H1 (cell line): ENCODE data around the gene PTPRE. TPM values are rescaled to one million over a fixed set of nuclear protein-coding genes. Genes with fewer than 3 reads are reported as not detected.

ENCODE experiments used
- CTCF ChIA-PET: fragments of 300-600 bp; sonication (Branson Sonifier 250); formaldehyde crosslinking; loops from one replicate; lab custom pipeline; 2021; ENCODE audit not compliant: partially characterized antibody; lab: Charles Lee
- POLR2A ChIA-PET: fragments of 300-600 bp; sonication (Branson Sonifier 250); formaldehyde crosslinking; loops from one replicate; lab custom pipeline; 2021; ENCODE audit warnings: inconsistent platforms; ENCODE audit not compliant: partially characterized antibody; lab: Charles Lee
- DNase-seq, 2 experiments: peaks; one replicate each; pipeline versions ENCODE4 v3.0.0 to v3.0.0-alpha.2; 2010 to 2022; ENCODE audit warnings: low spot score in 2 of 2, low read depth in 1 of 2, mixed read lengths in 1 of 2
- FAIRE-seq: peaks from 2 replicates; lab custom pipeline; 2011; peaks lifted over from hg19 to GRCh38; lab: Jason Lieb, UNC
- H2AFZ ChIP-seq: 2 replicates; pipeline ENCODE4 v1.8.1; 2012; ENCODE audit warnings: low read length, inconsistent platforms
- H2AK5ac ChIP-seq: 2 replicates; pipeline ENCODE4 v1.6.1; 2013; ENCODE audit warnings: low read depth, low read length
- H2BK120ac ChIP-seq: replicated peaks from 2 replicates; pipeline ENCODE3; 2013; ENCODE audit warnings: low read depth, low read length, inconsistent platforms
- H2BK12ac ChIP-seq: 2 replicates; pipeline ENCODE4 v1.6.1; 2013; ENCODE audit warnings: low read depth, low read length
- H2BK15ac ChIP-seq: 2 replicates; pipeline ENCODE4 v1.6.1; 2013; ENCODE audit warnings: low read length
- H2BK20ac ChIP-seq: 2 replicates; pipeline ENCODE4 v1.6.1; 2013; ENCODE audit warnings: low read length
- H2BK5ac ChIP-seq: 2 replicates; pipeline ENCODE4 v1.6.1; 2013; ENCODE audit warnings: low read depth, low read length
- H3K14ac ChIP-seq: 2 replicates; pipeline ENCODE4 v1.6.1; 2013; ENCODE audit warnings: inconsistent platforms; ENCODE audit not compliant: insufficient read length
- H3K18ac ChIP-seq: 2 replicates; pipeline ENCODE4 v1.6.1; 2013; ENCODE audit warnings: low read length; ENCODE audit errors: extremely low read depth
- H3K23ac ChIP-seq: 2 replicates; pipeline ENCODE4 v1.6.1; 2013; ENCODE audit warnings: inconsistent platforms; ENCODE audit not compliant: insufficient read length
- H3K23me2 ChIP-seq: 2 replicates; pipeline ENCODE4 v1.6.1; 2013; ENCODE audit warnings: low read depth, low read length
- H3K27ac ChIP-seq: 2 replicates; pipeline ENCODE4 v1.6.1; 2011; ENCODE audit warnings: low read depth, low read length, inconsistent platforms
- H3K27me3 ChIP-seq, 4 experiments: replicated peaks in 1 of 4; 1 replicate in 1 of 4; 2 replicates in 3 of 4; pipeline versions ENCODE4 v1.6.1 to v1.8.1; 2011 to 2013; ENCODE audit warnings: low read length in 3 of 4, mild to moderate bottlenecking in 3 of 4, inconsistent platforms in 2 of 4, mixed read lengths in 2 of 4, moderate library complexity in 1 of 4; ENCODE audit not compliant: control insufficient read depth in 3 of 4, insufficient read depth in 3 of 4; ENCODE audit errors: extremely low read depth in 1 of 4
- H3K36me3 ChIP-seq, 4 experiments: 2 replicates each; pipeline versions ENCODE4 v1.6.1 to v1.8.1; 2011 to 2013; ENCODE audit warnings: mild to moderate bottlenecking in 4 of 4, low read length in 3 of 4, moderate library complexity in 2 of 4, control low read depth in 1 of 4, inconsistent platforms in 1 of 4; ENCODE audit not compliant: insufficient read depth in 4 of 4, control insufficient read depth in 2 of 4
- H3K4ac ChIP-seq: replicated peaks from 2 replicates; pipeline ENCODE3; 2013; ENCODE audit warnings: low read length, low read depth, mixed read lengths, inconsistent platforms; ENCODE audit not compliant: insufficient read length
- H3K4me1 ChIP-seq, 4 experiments: replicated peaks in 1 of 4; 1 replicate in 1 of 4; 2 replicates in 3 of 4; pipeline versions ENCODE4 v1.6.1 to v1.8.1; 2011 to 2013; ENCODE audit warnings: low read length in 3 of 4, inconsistent platforms in 2 of 4, mixed read lengths in 1 of 4; ENCODE audit not compliant: insufficient read depth in 4 of 4, control insufficient read depth in 3 of 4
- H3K4me2 ChIP-seq, 2 experiments: 2 replicates each; pipeline versions ENCODE4 v1.6.1 to v1.8.1; 2011 to 2013; ENCODE audit warnings: low read depth in 2 of 2, low read length in 2 of 2, control low read depth in 1 of 2, inconsistent platforms in 1 of 2, mild to moderate bottlenecking in 1 of 2; ENCODE audit not compliant: insufficient read depth in 1 of 2
- H3K4me3 ChIP-seq, 4 experiments: fragments of 200-600, 300-600 bp in 1 of 4; sonication (generic), shearing (Covaris generic), sonication (Bioruptor Twin) in 1 of 4; 2 replicates each; pipeline versions ENCODE4 v1.5.1 to v1.8.1; 2011 to 2016; ENCODE audit warnings: low read length in 4 of 4, low read depth in 3 of 4, control low read depth in 2 of 4, inconsistent platforms in 2 of 4, mild to moderate bottlenecking in 2 of 4, mixed read lengths in 1 of 4, moderate library complexity in 1 of 4; ENCODE audit not compliant: insufficient read depth in 2 of 4; ENCODE audit errors: extremely low read depth in 1 of 4
- H3K56ac ChIP-seq: replicated peaks from 2 replicates; pipeline ENCODE3; 2013; ENCODE audit warnings: low read depth, mild to moderate bottlenecking, mixed read lengths, low read length, inconsistent platforms; ENCODE audit not compliant: insufficient read length
- H3K79me1 ChIP-seq: 2 replicates; pipeline ENCODE4 v1.6.1; 2013; ENCODE audit warnings: low read depth, low read length, control low read depth
- H3K79me2 ChIP-seq, 2 experiments: 2 replicates each; pipeline versions ENCODE4 v1.6.1 to v1.8.1; 2012 to 2013; ENCODE audit warnings: low read length in 2 of 2, mild to moderate bottlenecking in 2 of 2, inconsistent platforms in 1 of 2; ENCODE audit not compliant: insufficient read depth in 2 of 2, control insufficient read depth in 1 of 2
- H3K9ac ChIP-seq, 4 experiments: replicated peaks in 1 of 4; 1 replicate in 1 of 4; 2 replicates in 3 of 4; pipeline versions ENCODE4 v1.6.1 to v1.8.1; 2011 to 2013; ENCODE audit warnings: low read depth in 3 of 4, low read length in 3 of 4, control low read depth in 2 of 4, mild to moderate bottlenecking in 2 of 4, moderate library complexity in 2 of 4, inconsistent platforms in 1 of 4; ENCODE audit errors: extremely low read depth in 1 of 4
- H3K9me3 ChIP-seq, 2 experiments: 2 replicates each; pipeline versions ENCODE4 v1.6.1 to v1.8.1; 2012 to 2013; ENCODE audit warnings: mild to moderate bottlenecking in 2 of 2, moderate library complexity in 2 of 2, control low read depth in 1 of 2, inconsistent platforms in 1 of 2, low read depth in 1 of 2, low read length in 1 of 2, mixed read lengths in 1 of 2; ENCODE audit not compliant: insufficient read depth in 2 of 2
- H4K20me1 ChIP-seq, 2 experiments: replicated peaks in 1 of 2; 2 replicates each; pipeline versions ENCODE3 to v1.8.1; 2011 to 2013; ENCODE audit warnings: inconsistent platforms in 2 of 2, low read length in 2 of 2, mild to moderate bottlenecking in 1 of 2; ENCODE audit not compliant: insufficient read depth in 2 of 2, control insufficient read depth in 1 of 2
- H4K5ac ChIP-seq: 2 replicates; pipeline ENCODE4 v1.6.1; 2013; ENCODE audit warnings: low read length, low read depth, mixed read lengths, inconsistent platforms; ENCODE audit not compliant: insufficient read length
- H4K8ac ChIP-seq: 2 replicates; pipeline ENCODE4 v1.8.0; 2013; ENCODE audit warnings: mild to moderate bottlenecking, moderate library complexity, low read length, inconsistent platforms; ENCODE audit not compliant: insufficient read depth; ENCODE audit errors: extremely low read depth
- H4K91ac ChIP-seq: replicated peaks from 2 replicates; pipeline ENCODE3; 2013; ENCODE audit warnings: low read length, mixed read lengths, inconsistent platforms; ENCODE audit not compliant: insufficient read length
- BCL11A ChIP-seq, 2 experiments: IDR thresholded peaks; one replicate each; pipeline ENCODE4 v1.6.1; 2011; ENCODE audit warnings: low read depth in 2 of 2, low read length in 2 of 2, mild to moderate bottlenecking in 2 of 2
- KDM1A ChIP-seq: fragments of 200-600, 300-600 bp; sonication (generic); IDR thresholded peaks from 2 replicates; pipeline ENCODE4 v1.7.1; 2016; ENCODE audit warnings: mild to moderate bottlenecking, low read length, borderline replicate concordance
- NANOG ChIP-seq: IDR thresholded peaks from 2 replicates; pipeline ENCODE4 v1.6.1; 2011; ENCODE audit warnings: low read length, low read depth, mild to moderate bottlenecking, inconsistent platforms; ENCODE audit not compliant: insufficient read depth, poor library complexity, severe bottlenecking
- NRF1 ChIP-seq: IDR thresholded peaks from 2 replicates; pipeline ENCODE4 v1.6.1; 2011; ENCODE audit warnings: mild to moderate bottlenecking, low read depth, low read length, improper control_type of control experiment
- SIRT6 ChIP-seq: IDR thresholded peaks from one replicate; pipeline ENCODE4 v1.7.1; 2012; ENCODE audit warnings: low read length, inconsistent platforms
- SUZ12 ChIP-seq: fragments of 200-600 bp; sonication (generic); IDR thresholded peaks from 2 replicates; pipeline ENCODE4 v1.6.1; 2012; ENCODE audit warnings: mild to moderate bottlenecking, inconsistent platforms, low read length, moderate library complexity, mixed read lengths
- TCF12 ChIP-seq: IDR thresholded peaks from 2 replicates; pipeline ENCODE4 v1.6.1; 2011; ENCODE audit warnings: low read depth, mild to moderate bottlenecking, low read length
- WGBS, 2 experiments: shearing (Covaris generic) in 1 of 2; methylation state at CpG; one replicate each; pipeline versions ENCODE4 v1.1.6 to v1.1.7; 2013 to 2015; ENCODE audit warnings: low lambda C conversion rate in 2 of 2, mixed read lengths in 2 of 2, inconsistent platforms in 1 of 2, low coverage in 1 of 2, missing lambda C conversion rate in 1 of 2; ENCODE audit not compliant: insufficient replicate concordance in 2 of 2, insufficient coverage in 1 of 2, insufficient read length in 1 of 2; ENCODE audit errors: extremely low coverage in 1 of 2, missing lambda C conversion rate in 1 of 2; 5-methylcytosine and 5-hydroxymethylcytosine counted together
- polyA plus RNA-seq, 7 experiments: library from polyadenylated mRNA; depleted of rRNA in 3 of 7; stranded (reverse) in 5 of 7; unstranded in 2 of 7; fragments of >200 nt in 5 of 7; fragments of 200-250 nt in 2 of 7; gene quantifications; 1 replicate in 5 of 7; 2 replicates in 1 of 7; 4 replicates in 1 of 7; pipeline versions ENCODE4 v1.2.1 to v1.2.3, GENCODE V29; 2011 to 2013; ENCODE audit warnings: missing spikeins in 2 of 7, mixed read lengths in 2 of 7
- total RNA-seq: library from RNA; stranded (reverse); fragmentation: NEBNext Ultra II Directional; extraction: Animal tissue kit (Norgen Biotek cat#: 25700); gene quantifications from 2 replicates; pipeline ENCODE4 v1.2.1, GENCODE V29; 2021

PTPRE gene
- total and polyA plus RNA-seq, 2 of the 8 experiments (the other 6 are each of a cell fraction or from before 2014, with no cell fraction given) = 0.33 to 0.54 TPM

DNA sequence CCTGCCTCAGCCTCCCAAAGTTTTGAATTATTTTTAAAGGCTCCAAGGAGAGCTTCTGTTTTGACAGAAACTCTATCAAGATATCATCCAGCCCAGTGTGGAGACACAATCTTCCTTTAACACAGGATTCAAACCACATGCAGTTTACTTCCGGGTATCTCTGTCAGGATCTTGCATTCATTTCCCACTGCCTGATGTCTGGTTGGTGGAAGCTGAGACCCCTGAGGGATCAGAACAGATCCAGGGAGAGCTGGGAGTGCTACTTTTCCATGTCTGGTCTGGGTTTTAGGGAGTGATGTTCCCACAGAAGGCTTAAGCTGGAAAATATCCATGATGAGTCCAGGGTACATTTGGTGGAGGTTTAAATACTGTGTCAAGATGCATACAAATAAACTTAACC lies 16.7 kb downstream of the PTPRE start:
- DNase-seq = no peak
- TF ChIP-seq NRF1 (no peak), SIRT6 (no peak), NANOG (no peak), TCF12 (no peak), BCL11A (IDR thresholded peaks at IDR 0.05; ENCODE audit: low read depth in 2 of 2, low read length in 2 of 2) (no peak), KDM1A (no peak), SUZ12 (no peak)
- no peak overlapping the region for H3K27ac ChIP-seq

More for the DNA sequence above, 16.7 kb downstream of the PTPRE start:
- no peak overlapping the region for H2BK20ac ChIP-seq
- H3K4ac ChIP-seq = no peak overlapping the region
- H3K14ac ChIP-seq = no peak overlapping the region
- no peak overlapping the region for H4K91ac ChIP-seq
- H2BK5ac ChIP-seq = no peak overlapping the region
- H4K20me1 ChIP-seq = no peaks in the 10 kb centered on the region
- H3K18ac ChIP-seq = no peak overlapping the region
- H3K79me2 ChIP-seq = no peaks in the 10 kb centered on the region
- H3K56ac ChIP-seq = no peak overlapping the region
- no peak overlapping the region for H2AK5ac ChIP-seq
- no peak overlapping the region for H4K8ac ChIP-seq
- H3K27me3 ChIP-seq = no peaks in the 10 kb centered on the region
- H3K36me3 ChIP-seq = no peaks in the 10 kb centered on the region
- WGBS, 2 experiments = 93% methylated on average over 1 of the region's 1 CpG; no CpG with 5 or more reads in 1 of the 2 experiments
- no peak overlapping the region for H2BK12ac ChIP-seq
- no peaks in the 10 kb centered on the region for H3K9me3 ChIP-seq
- H3K4me3 ChIP-seq = no peak overlapping the region
- no peaks in the 10 kb centered on the region for H3K79me1 ChIP-seq
- no peak overlapping the region for H2BK15ac ChIP-seq
- FAIRE-seq = no peak
- POLR2A ChIA-PET = no interaction called here
- no peak overlapping the region for H3K9ac ChIP-seq
- H2BK120ac ChIP-seq = no peak overlapping the region
- H4K5ac ChIP-seq = no peak overlapping the region
- H3K4me1 ChIP-seq = no peaks in the 10 kb centered on the region
- H3K23ac ChIP-seq = no peak overlapping the region
- H3K4me2 ChIP-seq = no peak overlapping the region
- H2AFZ ChIP-seq = no peak overlapping the region
- CTCF ChIA-PET = interaction anchor here (0.7 to 3.0 kb wide), 6 partner anchors 11 to 157 kb away, joined by 3 to 8 read pairs (median 3); no protein-coding TSS in a partner anchor
- no peaks in the 10 kb centered on the region for H3K23me2 ChIP-seq
